GM18907 (cell line): Measurements from ENCODE around the gene SYT8.
"Not testable (repeated sequence)": the region's sequence is repeated elsewhere in the genome, so short reads cannot be mapped to it uniquely, and the experiment has no call there.

Experiments used
- ATAC-seq: cut with Tn5 transposase; IDR thresholded peaks from one replicate; pipeline ENCODE4 v1.9.1; 2021; ENCODE audit warnings: mild to moderate bottlenecking, moderate library complexity; ENCODE audit not compliant: unreplicated experiment

SYT8 gene

DNA sequence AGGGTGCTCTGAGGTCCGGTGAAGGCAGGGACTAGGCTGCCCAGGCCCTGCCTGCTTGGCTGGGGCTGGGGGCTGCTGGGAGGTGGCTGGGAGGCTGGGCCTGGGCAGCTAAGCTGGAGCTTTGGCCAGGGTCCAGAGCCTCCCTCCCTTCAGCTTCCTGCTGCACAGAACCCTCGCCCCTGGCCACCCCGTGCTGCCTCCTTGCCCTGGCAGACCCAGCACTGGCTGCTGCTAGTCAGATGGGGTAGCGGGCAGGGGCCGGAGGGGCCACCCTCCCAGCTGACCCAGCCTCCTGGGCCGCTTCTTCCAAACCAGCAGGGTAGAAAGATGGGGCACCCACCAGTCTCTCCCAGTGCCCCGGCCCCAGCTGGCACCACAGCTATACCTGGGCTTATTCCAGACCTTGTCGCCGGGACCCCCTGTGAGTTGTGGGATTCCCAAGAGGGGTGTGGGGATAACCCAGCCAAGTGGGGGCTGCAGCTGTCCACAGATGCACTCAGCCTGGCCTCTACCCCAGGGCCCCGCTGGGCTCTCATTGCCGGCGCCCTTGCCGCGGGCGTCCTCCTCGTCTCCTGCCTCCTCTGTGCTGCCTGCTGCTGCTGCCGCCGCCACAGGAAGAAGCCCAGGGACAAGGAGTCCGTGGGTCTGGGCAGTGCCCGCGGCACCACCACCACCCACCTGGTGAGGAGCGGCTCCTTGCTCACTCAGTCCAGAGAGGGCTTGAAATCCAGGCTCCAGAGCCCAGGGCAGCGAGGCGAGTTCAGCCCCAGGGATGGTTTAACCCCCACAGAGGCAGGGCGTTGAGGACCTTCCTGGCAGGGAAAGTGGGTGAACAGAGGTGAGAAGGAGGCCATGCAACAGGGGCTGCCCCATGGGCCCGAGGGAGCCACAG is at the start of gene SYT8:
Gene SYT8, plus strand, starts transcription at position 212 of the 892 bp plus-strand sequence. Its CDS starts 116 bp downstream, at position 328.
- ATAC-seq, result no peak

GRCh38 chr11:1785749-1786413 is 48.9 kb upstream of the SYT8 start:
- ATAC-seq, result no peak

- no peak for ATAC-seq
Observed at GRCh38 chr11:1786466-1786865, 48.3 kb upstream of the SYT8 start.

GRCh38 chr11:1791912-1792311 is 42.9 kb upstream of the SYT8 start:
- no peak for ATAC-seq

DNA sequence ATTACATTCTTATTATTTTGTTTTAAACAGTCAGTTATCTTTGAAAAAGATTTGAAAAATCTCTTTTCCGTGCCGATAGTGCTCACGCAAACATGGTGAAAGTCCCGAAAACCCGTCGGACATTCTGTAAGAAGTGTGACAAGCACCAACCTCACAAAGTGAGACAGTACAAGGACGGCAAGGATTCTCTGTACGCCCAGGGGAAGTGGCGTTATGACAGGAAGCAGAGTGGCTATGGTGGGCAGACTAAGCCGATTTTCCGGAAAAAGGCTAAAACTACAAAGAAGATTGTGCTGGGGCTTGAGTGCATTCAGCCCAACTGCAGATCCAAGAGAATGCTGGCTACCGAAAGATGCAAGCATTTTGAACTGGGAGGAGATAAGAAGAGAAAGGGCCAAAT is 42.3 kb upstream of the SYT8 start:
- ATAC-seq, result no peak

DNA sequence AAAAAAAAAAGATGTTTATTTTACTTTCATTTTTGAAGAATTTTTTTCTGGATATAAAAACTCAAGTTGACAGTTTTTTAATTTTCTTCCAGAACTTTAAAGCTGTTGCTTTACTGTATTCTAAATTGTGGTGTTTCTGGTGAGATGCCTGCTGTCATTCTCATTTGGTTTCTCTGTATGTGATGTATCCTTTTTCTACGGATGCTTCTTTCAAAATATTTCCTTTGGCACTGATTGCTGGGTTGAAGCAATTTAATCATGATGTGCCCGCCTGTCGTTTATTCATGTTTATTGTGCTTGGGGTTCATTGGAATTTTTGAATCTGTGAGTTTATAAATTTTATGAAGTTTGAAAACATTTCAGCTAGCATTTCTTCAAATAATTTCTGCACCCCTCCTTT is 41.7 kb upstream of the SYT8 start:
- no peak for ATAC-seq

DNA sequence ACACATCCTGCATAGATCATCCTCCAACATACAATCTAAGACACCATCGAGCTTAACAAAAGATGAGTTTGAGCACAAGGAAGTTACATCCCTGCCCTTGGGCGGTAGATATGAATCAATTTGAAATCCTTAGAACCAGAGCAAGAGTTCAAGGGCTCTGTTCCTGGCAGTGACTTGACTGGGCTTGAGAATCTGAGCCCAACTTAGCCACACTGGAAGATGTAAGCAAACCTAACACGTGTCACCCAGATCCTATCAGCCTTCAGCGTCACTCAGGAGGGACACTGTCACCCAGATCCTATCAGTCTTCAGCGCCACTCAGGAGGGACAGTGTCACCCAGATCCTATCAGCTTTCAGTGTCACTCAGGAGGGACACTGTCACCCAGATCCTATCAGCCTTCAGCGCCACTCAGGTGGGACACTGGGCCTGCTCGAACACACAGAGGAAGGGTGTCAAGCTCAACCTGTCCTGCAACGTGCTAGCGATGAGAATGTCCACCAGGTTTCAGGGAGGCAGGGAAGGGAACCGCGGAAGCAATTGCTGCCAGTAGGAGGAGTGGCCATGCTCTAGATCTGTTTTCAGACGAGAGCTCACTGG is 38.3 kb upstream of the SYT8 start:
- ATAC-seq, result no peak

DNA sequence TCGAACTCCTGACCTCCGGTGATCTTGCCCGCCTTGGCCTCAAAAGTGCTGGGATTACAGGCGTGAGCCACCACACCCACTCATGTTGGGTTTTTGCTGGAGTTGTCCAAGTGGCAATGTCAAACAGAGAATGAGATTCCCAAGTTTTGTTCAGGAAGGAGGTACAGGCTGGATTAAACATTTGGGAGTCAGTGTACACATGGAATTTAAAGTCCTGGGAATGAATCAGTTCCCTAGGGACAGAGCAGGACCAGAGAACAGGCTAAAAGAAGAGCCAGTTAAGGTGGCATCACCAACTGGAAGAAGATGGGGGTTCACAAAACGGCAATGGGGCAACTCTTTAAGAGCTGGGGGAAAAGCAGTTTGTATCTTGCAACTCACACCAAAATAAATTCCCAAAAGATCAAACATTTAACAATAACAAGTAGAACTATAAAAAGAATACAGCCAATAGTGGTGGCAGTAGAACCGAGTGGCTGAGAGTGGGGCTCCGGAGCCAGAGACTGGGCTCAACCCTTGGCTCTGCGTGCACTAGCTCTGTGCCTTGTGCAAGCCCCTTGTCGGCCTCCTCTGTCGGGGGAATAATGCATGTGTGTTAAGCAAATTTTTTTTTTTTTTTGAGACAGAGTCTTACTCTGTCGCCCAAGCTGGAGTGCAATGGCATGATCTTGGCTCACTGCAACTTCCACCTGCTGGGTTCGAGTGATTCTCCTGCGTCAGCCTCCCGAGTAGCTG is 37.2 kb upstream of the SYT8 start:
- ATAC-seq, result no peak

GRCh38 chr11:1803246-1803645 is 31.5 kb upstream of the SYT8 start:
- no peak for ATAC-seq

DNA sequence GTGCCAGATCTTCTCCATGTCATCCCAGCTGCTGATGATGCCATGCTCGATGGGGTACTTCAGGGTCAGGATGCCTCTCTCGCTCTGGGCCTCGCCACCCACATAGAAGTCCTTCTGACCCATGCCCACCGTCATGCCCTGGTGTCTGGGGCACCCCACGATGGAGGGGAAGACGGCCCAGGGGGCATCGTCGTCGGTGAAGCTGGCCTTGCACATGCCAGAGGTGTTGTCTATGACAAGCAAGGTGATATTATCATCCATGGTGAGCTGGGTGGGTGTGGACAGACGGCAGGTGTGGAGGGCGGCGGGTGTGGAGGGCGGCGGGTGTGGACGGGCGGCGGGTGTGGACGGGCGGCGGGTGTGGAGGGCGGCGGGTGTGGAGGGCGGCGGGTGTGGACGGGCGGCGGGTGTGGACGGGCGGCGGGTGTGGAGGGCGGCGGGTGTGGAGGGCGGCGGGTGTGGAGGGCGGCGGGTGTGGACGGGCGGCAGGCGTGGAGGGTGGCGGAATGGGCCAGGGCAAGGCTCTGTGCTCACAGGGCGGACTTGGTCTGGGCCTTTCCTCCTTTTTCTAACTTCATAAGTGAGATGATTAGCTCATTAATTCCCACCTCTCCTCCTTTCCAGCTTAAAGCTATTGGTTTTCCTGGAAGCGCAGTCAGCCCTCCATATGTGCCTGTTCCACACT is 30.8 kb upstream of the SYT8 start:
- not testable (repeated sequence) for ATAC-seq

- no peak for ATAC-seq
Observed at GRCh38 chr11:1805525-1805924, 29.3 kb upstream of the SYT8 start.

- no peak for ATAC-seq
Observed at GRCh38 chr11:1807264-1807995, 27.4 kb upstream of the SYT8 start.

DNA sequence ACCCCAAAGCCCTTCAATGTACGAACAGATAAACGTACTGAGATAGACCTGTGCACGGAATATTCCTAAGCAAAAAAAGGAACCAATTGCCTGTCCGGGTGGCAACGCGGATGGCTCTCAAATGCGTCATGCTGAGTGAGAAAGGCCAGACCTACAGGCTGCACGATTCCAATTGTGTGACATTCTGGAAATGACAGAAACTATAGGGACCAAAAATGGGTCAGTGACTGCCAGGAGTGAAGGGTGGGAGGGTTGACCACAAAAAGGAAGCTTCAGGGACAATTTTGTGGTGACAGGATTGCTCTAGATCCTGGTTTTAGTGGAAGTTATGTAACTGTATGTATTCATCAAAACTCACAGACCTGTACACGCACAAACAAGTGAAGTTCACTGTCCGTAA is 24.0 kb upstream of the SYT8 start:
- ATAC-seq, result no peak

GRCh38 chr11:1812274-1812673 is 22.5 kb upstream of the SYT8 start:
- ATAC-seq, result no peak

DNA sequence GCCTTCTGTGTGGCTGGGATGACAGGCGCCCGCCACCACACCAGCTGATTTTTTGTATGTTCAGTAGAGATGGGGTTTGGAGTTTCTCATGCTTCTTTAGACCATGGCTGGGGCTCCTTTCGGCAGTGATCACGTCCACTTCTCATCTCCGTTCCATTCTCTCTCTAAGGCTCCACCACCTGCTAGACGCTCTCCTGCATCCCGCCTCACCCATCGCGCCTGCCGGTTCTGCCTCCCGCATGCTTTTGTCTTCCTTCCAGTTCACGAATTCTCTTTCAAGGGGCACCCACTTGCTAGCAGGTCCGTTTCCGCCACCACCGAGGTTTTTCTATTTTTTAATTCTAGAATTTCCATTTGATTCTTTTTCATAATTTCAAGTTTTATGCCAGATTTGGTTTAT is 22.0 kb upstream of the SYT8 start:
- ATAC-seq, result no peak

- ATAC-seq, result not testable (repeated sequence)
Observed at GRCh38 chr11:1813356-1813755, 21.4 kb upstream of the SYT8 start.

- no peak for ATAC-seq
Observed at GRCh38 chr11:1814691-1815090, 20.1 kb upstream of the SYT8 start.

DNA sequence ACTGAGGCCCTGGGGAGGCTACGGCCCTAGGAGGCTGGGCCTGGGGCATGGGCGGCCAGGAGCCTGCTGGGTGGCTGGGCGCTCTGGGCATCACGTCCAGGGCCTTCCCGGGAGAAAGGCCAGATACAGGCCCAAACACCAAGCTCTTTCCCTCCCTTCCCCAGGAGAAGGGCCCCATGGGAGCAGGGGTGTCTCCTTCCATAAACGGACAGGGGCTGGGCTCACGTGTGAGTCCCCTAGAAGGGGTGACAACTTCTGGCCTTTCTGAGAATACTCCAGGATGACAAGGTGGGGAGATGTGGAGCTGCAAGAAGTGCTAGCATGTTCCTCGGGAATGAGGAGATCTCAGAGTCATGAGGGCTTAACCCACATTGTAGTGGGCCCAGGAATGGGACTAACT is 19.5 kb upstream of the SYT8 start:
- ATAC-seq, result no peak

GRCh38 chr11:1815751-1816150 is 19.0 kb upstream of the SYT8 start:
- ATAC-seq, result no peak

- no peak for ATAC-seq
Observed at GRCh38 chr11:1817000-1817399, 17.8 kb upstream of the SYT8 start.
